Spleen (tissue), 7 donors: Measurements from ENCODE around the gene RFLNA.

Experiments
- POLR2AphosphoS5 ChIP-seq, 3 donors: sonication (generic); formaldehyde crosslinking; IDR thresholded peaks; one replicate each; pipeline ENCODE4 v1.5.1; 2017; ENCODE audit warnings: antibody characterized with exemption in 3 of 3
- TF ChIP-seq, protein P1 (sequence below), 11 experiments: fragments of 200-600 bp in 7 of 11; fragments of 450-650 bp in 4 of 11; sonication (generic) in 4 of 11; IDR thresholded peaks in 8 of 11; conservative IDR thresholded peaks in 3 of 11; 1 replicate in 7 of 11; 2 replicates in 4 of 11; pipeline versions ENCODE4 v1.4.0 to v1.8.0; 2016 to 2021; ENCODE audit warnings: antibody characterized with exemption in 11 of 11, inconsistent platforms in 4 of 11, mild to moderate bottlenecking in 1 of 11
- donor health status: DM: no; HTN: no; CAD: no; lungs with moderate emphysema.
- donor health status: DM: no; HTN: no; CAD: no.
- donor health status: DM: no; HTN: no; CAD: no.

DNA sequence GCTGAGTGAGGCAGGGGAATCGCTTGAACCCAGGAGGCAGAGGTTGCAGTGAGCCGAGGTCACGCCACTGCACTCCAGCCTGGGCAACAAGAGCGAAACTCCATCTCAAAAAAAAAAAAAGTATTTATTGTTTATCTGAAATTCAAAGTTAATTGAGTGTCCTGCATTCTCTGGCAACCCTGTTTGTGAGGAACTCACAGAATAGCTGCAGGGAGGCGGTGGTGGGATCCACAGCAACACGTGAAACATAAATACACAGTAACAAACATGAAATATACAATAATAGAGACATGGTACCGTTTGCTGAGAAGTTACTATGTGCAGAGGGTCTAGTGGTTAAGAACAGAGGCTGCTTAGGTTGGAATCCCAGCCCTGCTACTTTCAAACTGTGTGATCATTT, 43.7 kb upstream of the RFLNA start:
- TF ChIP-seq POLR2AphosphoS5 (IDR thresholded peaks at IDR 0.05): no peak
- TF ChIP-seq, protein P1, sequence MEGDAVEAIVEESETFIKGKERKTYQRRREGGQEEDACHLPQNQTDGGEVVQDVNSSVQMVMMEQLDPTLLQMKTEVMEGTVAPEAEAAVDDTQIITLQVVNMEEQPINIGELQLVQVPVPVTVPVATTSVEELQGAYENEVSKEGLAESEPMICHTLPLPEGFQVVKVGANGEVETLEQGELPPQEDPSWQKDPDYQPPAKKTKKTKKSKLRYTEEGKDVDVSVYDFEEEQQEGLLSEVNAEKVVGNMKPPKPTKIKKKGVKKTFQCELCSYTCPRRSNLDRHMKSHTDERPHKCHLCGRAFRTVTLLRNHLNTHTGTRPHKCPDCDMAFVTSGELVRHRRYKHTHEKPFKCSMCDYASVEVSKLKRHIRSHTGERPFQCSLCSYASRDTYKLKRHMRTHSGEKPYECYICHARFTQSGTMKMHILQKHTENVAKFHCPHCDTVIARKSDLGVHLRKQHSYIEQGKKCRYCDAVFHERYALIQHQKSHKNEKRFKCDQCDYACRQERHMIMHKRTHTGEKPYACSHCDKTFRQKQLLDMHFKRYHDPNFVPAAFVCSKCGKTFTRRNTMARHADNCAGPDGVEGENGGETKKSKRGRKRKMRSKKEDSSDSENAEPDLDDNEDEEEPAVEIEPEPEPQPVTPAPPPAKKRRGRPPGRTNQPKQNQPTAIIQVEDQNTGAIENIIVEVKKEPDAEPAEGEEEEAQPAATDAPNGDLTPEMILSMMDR (IDR thresholded peaks at IDR 0.05 in 8 of 11, conservative IDR thresholded peaks at IDR 0.05 in 3 of 11): no peak
